ENCODE data around the gene THUMPD1.

DNA sequence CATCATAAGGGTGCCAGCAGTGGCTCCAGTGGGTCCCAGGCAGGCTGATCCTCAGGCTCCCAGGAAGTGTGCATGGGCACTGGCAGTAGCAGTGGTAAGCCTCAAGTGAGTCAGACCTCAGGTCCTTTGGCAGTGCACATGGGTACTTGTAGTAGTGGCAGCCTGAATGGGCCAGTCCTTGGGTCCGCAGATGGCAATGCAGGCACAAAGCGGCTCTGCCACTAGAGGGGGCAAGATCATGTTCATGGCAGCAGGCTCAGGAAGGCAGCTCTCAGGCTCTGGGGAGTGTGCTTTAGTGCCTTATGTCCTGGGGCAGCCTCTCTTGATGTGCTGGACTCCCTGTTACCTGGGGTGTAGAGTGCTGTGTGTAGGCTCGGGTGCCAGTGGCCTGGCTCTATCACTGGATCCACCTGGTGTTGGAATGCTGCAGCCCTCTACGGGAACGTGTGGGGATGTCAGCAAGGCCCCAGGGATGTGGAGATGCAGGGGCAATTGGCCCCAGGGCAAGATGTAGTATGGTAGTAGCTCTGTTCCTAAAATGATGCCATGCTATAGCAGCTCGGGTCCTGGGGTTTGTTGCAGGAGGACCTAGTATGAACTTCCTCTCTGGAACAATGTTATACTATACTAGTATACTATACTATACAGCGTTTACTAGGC is 33.2 kb upstream of the THUMPD1 start:
- TF ChIP-seq, protein P1, sequence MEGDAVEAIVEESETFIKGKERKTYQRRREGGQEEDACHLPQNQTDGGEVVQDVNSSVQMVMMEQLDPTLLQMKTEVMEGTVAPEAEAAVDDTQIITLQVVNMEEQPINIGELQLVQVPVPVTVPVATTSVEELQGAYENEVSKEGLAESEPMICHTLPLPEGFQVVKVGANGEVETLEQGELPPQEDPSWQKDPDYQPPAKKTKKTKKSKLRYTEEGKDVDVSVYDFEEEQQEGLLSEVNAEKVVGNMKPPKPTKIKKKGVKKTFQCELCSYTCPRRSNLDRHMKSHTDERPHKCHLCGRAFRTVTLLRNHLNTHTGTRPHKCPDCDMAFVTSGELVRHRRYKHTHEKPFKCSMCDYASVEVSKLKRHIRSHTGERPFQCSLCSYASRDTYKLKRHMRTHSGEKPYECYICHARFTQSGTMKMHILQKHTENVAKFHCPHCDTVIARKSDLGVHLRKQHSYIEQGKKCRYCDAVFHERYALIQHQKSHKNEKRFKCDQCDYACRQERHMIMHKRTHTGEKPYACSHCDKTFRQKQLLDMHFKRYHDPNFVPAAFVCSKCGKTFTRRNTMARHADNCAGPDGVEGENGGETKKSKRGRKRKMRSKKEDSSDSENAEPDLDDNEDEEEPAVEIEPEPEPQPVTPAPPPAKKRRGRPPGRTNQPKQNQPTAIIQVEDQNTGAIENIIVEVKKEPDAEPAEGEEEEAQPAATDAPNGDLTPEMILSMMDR (IDR thresholded peaks at IDR 0.05; ENCODE audit: insufficient read depth, low read length, poor library complexity, severe bottlenecking), result peak; percentile 85
- no peak for TF ChIP-seq EZH2phosphoT487 (conservative IDR thresholded peaks at IDR 0.05; ENCODE audit: low read length)

All from SU-DHL-6 (cell line).